Fibroblast of skin of scalp (primary cell): ENCODE results near the gene MEGF11.
"Not testable (repeated sequence)": the region's sequence is repeated elsewhere in the genome, so short reads cannot be mapped to it uniquely, and the experiment has no call there.

Experiments used
- DNase-seq: peaks from one replicate; pipeline ENCODE4 v3.0.0-alpha.2; 2013

MEGF11 gene

DNA sequence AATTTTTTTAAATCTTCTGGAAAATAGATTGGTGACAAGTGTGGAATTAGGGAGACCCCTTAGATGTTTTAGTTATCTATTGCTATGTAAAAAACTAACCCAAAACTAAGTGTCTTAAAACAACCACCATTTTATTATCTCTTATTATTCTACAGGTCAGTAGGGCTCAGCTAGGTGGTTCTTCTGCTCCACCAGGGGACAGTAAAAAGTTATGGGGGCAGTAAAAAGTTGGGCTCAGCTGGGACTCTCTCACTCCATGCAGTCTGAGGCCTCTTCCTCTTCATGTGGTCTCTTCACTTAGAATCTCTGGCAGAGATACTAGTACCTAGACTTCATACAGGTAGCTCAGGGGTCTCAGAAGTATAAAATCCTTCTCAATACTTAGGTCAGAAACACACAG, 21.8 kb upstream of the MEGF11 start:
- DNase-seq: no peak

DNA sequence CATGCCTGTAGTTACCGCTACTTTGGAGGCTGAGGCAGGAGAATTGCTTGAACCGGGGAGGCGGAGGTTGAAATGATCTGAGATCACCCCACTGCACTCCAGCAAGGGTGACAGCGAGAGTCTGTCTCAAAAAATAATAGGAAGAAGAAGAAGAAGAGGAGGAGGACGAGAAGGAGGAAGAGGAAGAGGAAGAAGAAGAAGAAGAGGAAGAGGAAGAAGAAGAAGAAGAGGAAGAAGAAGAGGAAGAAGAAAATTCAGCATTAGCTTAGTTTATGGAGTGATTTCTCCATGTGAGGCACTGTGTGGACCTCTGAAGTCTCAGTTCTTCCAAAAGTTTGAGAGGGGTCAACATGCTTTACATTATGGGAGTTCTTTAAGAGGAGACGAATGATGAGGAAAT, 17.4 kb upstream of the MEGF11 start:
- DNase-seq: no peak

DNA sequence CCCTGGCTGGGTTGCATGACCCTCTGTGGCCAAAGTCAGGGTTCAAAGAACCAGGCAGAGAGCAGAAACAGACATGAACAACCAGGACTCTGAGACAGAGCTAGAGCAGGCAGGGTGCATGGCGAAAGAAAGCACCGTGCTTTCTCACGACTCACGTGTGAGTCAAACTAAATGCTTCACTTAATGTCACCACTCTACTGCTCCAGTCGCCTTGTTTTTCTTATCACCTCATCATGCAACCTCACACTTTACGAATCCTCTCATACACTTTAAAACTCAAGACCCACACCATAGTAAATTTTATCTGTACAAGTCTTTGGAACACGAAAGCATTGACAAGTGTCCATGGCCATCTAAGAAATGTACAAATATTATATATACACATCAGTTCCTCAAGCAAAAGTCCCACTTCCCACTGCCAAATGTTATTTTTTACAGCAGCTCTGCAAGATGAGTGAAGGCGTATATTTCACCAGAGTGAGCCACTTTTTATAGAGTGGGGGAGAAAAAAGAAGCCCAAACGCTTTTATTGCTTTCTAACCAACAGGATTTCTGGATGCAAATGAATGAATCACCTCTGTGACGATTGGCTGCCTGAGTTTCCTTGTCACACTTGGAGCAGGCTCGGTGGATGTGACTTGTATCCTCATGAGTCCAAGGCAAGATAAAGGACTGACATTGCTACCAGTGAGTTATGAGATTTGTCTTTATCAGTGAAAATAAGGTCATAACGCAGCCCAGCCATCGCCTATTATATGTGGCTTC, 16.0 kb upstream of the MEGF11 start:
- DNase-seq: peak; percentile 48

DNA sequence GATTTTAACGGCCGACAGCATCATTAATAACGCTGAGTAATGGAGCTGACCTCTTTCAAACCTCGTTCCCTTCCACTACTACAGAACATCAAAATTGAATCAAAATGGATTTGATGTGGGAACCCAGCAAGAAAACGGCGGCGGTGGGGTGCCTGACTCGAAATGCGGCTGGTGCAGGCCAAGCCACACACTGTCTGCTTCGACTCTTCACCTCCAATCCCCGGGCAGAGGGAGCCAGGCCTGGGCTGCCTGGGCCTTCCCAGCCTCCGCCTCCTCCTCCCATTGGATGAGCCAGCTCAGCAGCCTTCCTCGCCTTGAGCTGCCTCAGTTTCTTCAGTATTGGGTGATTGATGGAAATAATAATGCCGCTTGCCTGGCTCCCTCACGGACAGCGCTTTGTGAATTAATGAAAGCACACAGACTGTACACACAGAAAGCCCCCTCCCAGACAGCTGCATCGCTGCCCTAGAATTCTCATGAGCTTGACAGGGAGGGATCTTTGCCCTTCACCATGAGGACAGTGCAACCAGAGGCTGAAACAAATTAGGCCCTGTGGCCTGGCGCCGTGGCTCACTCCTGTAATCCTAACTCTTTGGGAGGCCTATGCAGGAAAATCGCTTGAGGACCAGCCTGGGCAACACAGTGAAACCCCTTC, 11.4 kb upstream of the MEGF11 start:
- no peak for DNase-seq

DNA sequence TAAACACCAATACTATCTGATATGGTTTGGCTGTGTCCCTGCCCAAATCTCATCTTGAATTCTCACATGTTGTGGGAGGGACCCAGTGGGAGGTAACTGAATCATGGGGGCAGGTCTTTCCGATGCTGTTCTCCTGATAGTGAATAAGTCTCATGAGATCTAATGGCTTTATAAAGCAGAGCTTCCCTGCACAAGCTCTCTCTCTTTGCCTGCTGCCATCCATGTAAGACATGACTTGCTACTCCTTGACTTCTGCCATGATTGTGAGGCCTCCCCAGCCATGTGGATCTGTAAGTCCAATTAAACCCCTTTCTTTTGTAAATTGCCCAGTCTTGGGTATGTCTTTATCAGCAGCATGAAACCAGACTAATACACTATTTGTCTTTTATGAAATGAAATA, 9.3 kb upstream of the MEGF11 start:
- DNase-seq: not testable (repeated sequence)

DNA sequence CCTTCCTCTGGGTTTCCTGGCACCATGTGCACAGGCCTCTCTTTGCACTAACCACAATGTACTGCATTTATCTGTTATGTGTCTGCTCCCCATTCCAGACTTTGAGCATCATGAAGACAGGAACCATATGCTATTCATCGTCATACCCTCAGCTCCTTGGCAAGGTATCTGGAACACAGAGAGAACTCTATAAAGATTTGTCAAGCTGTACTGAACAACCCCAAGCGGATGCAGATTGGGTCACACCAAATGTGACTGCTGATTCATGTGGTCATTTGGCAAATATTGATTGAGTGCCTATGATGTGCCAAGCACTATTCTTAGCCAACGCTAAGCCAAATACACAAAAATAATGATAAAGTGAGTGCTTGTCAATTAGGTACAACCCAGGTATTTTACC, 7.5 kb upstream of the MEGF11 start:
- DNase-seq: no peak

DNA sequence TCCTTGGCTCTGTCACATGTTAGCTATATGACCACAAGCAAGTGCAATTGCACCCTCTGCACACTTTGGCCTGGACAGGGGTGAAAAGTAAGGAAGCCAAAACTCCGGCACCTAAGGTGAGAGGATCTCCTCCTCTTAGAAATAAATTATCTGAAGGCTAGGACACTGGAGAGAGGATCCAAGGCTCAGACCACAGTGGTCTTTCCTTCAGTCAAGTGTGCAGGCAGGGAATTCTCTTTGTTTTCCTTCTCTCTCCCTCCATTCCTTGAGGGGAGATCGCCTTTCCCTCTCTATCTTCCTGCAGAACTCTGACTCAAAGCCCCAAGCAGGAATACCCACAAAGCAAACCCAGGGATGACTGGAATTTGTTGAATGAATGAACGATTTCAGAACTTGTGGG, 3.1 kb upstream of the MEGF11 start:
- no peak for DNase-seq

DNA sequence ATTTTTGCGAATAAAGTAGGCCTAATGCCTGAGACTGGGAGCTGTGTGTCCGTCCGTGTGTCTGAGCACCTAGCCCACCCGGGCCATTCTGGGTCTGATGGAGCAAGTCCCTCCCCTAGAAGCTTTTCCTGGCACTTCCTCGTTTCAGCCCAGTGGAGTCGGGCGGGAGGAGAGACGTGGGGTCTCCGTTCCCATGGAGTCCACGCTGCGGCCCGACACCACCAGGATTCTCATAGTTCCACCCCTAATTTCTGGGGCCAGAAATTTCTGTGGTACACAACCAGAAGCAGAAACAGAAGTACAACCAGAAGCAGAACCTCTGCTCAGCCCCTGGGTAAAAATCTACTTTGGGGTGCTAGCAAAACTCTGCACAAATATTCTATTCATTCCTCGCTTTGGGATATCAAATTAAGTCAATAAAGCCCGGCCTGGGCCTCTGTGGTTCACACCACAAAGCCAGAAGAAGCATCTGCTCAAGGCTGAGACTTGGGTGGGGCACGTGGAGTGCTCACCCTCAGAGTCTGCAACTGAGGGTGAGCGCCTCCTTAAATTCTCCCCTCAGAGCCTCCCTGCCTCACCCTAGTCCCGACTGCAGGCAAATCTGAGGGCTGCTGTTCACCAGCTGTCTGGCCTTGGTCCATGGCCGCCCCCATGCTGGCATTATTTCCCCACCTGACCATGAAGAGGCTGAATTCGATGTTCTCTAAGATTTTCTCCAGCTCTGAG, 1.6 kb upstream of the MEGF11 start:
- DNase-seq: no peak

DNA sequence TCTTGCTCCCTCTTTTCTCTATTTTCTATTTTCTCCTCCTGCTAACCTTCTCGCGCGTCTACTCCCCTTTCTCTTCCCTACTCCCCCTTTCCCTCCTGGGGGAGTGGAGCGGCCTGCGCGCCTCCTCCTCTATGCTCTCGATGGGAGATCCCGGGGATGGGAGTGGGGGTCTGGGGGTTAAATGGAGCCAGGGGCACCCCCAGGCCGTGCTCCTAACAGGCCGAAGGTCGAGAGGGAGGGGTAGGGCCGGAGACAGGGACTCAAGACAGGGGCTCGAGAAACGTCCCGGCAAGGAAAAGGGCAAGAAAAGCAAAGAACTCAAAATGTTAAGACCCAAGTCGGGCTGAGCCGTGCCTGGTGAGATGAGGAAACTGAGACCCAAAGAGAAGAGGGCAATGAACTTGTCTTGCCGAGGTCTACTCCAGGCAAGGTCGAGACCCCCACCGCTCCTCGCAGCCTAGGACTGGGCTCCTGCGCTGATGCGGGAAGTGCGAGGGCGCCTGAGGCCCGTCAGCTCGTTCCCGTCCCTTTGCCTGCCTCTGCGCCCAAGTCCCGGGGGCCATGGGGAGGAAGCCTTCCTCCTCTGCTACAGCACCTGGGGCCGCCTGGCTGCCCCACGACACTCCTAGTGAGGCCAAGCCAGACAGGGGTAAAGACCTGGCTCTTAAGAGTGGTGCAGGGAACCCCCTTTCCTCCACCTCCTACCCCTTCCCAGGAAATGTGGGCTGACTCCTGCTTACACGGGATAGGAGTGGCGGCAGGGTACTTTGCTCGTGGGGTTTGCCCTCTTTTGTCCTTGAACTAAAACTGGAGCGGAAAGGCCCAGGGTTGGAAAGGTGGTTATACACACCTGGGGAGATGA, 770 bp upstream of the MEGF11 start:
- DNase-seq: no peak

DNA sequence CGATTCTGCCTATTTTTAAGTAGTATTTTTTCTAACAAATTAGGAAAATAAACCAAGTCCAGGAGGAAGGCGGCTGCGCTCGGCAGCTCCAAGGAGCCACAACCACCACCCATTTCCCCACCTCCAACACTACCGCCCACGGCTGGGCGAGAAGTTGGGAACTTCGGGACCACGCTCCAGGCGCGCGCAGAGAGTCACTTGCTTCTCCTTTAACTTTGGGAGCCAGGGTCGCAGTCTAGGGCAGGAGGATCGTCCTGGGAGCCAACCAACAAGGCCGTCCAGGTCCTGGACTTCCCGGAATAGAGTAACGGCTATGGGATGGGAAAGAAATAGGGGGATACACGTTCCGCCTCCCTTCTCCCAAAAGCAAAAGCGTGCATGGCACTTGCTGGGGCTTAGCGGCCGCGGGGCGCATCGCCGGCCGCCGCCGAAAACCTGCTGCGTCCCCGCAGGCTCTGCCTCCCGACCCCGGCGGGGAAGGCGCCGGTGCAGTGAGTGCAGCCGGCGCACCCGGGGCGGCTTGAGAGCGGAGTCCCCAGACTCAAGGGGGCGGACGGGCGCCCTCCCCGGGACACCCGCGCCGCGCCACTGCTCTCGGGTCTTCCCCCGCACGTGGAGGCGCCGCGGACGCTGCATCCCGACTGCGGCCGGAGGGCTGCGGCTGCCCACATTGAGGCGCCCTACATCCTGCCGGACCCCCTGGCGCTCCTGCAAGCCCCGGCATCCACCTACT, 699 bp downstream of the MEGF11 start:
- DNase-seq: no peak

DNA sequence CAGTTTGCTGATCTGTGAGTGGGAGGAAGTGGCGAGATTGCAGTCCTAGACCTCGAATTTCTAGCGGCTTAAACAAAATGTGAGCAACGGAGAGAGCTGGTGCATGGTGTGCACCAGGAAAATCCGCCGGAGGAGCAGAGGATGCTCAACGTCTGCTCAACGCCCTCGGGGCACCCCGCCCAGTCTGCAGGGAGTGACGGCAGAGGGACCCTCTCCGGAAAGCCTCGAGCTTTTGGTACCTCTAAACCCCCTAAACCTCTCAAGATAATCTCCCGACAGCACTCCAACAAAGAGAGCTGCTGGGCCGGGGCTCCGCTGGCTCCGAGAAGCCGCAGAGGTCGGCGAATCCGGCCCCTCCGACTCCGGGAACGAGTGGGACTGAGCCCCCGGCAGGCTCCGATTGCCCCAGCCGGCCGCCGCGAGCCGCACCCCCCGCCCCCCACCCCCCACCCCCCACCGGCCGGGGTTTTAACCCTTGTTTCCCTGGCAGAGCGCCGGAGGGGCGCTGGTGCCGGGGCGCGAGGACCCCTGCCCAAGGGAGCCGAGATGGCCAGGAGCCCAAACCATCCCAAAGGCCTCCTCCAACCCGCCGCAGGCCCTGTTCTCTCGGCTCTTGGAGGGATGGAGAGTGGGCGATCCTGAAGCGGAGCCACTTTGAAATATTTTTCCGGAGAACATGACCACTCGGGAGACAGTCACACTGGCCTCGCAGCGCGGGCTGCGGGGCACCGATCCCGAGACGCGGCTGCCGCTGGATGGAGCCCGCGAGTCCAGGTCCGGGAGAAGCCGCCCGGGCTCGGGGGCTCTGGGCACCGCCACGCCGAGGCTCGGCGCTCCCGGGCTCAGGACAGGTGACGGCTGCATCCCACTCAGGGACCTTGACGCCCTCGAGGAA, 1.5 kb downstream of the MEGF11 start:
- peak; percentile 44 for DNase-seq

DNA sequence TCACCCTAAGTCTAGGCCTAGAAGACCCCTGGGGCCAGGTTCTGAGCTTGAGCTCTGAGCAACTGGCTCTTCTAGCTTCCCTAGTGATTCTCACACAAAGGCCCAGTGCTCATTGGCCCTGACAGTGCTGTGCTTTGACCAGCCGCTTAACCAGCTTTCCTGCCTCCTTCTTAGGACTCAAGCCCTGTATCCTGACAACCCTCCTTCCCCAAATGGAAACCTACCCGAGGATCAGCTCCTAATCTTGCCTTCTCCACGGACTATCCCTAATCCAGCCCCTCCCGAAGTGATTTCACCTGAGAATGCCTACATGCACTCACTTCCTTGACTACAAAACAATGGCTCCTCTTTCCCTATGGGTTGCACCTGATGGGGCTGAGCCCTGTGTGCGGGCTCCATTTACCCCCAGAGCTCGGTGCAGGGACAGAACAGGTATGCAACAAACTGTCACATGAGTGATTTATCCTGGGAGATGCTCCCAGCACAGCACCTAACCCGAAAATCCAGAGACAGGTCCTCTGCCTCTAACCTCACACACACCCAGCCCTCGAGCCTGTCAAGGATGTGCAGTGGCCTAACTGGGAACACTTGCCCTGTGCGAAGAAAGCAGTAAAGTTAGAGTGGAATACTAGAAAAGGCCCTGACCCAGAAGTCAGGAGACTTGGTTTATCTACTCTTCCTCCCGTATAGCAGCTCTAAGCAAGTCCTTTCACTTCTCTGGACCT, 2.3 kb downstream of the MEGF11 start:
- no peak for DNase-seq

DNA sequence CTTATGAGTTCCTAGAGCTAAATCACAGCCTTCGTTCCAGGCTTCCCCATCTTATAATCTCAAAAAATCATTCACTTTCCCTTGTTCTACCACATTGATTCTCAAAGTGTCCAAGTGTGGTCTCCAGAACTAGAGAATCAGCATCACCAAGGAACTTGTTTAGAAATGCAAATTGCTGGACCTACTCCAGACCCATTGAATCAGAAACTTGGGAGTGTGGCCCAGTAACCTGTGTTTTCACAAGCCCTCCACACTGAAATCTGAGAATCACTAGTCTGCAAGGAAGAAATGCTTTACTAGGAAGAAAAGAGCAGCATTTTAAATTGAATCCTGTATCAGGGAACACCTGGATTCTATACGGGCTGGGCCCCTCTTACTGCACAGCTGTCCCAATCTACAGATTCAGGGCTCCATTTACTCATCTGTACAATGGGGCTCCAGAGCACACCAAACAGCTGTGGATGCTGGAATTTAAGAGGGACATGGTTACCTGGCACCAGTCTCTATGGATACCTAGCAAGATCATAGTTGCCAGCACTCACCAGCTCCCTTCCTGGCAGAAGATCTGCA, 3.9 kb downstream of the MEGF11 start:
- no peak for DNase-seq

DNA sequence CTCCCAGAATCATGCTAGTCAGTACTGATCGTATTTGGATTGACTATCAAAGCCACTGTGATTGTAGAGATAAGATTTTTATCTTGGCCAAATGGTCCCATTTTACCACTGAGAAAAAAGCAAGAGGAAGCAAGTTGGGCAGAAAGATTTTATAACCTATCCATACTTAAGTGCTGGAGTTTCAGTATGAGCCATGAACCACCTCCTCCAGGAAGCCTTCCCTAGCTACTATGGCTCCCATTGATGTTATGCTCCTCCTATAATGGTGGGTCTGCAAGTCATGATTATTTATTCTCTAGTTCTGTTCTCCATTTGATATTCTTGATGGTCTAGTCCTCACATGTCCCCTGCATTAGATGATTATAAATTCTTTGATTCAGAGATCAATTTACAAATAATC, 6.6 kb downstream of the MEGF11 start:
- no peak for DNase-seq

DNA sequence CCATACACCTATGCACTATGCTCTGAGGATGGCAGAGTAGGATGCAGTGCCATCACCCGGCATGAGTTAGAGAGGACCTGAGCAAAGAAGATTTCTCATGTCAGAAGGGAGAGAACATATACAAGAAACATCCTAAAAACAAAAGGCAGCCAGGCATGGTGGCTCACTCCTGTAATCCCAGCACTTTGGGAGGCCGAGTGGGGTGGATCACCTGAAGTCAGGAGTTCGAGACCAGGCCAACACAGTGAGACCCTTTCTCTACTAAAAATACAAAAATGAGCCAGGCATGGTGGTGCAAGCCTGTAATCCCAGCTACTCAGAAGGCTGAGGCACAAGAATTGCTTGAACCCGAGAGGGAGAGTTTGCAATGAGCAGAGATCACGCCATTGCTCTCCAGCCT, 7.7 kb downstream of the MEGF11 start:
- DNase-seq: not testable (repeated sequence)

DNA sequence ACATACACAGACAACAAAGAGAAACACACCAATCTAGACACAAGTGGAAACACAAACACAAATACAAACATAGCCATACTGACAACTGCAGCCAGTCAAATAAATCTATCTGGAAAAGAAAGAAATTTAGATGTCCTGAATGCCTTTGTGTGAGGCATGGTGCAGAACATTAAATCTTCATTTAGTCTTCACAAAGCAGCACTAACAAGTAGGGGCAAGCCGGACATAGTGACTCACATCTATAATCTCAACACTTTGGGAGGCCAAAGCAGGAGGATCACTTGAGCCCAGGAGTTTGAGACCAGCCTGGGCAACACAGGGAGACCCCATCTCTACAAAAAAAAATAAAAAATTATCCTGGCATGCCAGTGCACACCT, 11.7 kb downstream of the MEGF11 start:
- DNase-seq: no peak

DNA sequence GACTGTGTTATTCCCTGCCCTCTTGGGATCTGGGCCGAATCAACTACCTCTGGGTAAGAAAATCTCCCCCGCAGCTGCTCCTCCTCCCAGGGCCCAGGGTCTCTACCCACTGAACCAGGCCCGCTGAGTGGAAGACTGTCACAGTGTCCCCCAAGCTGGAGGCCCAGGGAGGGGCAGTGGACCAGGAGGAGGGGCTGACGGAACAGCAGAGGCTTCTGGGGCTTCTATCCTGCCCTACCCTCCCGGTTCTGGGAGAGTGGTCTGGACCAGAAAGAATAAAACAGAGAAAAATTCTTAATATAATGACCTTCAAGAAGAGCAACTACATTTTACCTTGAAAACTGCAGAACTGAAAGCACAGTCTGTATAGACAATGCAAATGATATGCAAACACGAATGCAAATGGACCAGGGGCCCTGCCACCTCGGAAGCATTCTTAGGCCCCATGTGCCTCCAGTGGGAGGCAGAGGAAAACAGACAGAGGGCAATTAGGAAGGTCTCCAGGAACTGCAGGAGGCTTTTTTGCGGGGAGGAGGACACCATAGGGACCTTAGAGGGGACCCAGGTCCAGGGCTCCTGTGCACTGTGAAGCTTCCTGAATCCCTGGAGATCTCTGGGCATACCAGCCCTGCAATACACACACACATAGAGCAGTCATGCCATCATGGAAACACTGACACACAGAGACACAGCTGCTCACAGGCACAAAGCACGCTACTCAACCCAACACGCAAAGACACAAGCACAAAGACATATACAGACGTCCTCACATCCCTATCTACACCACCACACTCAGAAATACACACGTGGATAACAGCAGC, 12.3 kb downstream of the MEGF11 start:
- DNase-seq: no peak

DNA sequence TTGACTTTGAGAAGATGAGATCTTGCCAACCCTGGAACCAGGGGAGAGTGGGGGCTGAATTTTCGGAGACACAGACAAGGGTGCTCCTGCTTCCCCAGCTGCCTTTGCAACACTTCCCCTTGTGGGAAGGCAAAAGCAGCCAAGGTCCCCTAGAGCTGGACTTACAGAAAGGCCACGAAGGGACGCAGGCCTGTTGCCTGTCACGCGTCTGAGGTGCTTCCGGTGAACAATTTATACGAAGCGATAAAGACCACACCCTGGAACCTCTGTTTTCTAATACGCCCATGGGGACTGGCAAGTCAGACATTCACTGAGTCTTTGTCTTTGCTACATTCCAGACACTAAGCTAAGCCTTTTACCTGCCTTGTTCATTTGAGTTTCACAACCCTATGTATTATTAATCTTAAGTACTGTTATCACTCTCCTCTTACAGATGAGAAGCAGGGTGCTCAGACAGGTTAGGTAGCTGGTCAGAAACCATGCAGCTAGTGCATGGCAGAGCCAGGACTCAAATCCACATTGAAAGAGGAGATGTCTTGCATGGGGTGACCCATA, 13.2 kb downstream of the MEGF11 start:
- DNase-seq: no peak

DNA sequence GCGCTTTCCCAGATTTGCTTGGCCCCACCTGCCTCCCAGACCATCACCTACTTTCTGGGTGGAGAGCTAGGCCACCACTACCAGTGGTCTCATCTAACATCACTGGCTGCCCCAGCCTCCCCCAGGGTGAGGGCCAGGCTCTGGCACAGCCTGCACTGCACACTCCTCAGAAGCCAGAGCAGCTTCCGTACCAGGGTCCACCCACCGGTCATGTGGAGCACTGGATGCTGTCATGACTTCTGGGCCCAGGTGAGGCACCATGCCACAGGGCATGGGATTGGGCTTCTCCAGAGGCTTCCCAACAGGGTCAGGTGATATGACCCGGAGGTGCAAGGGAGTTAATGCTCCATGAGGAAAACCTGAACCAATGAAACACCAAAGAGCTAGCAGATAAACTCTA, 14.0 kb downstream of the MEGF11 start:
- DNase-seq: no peak
